Neural progenitor cell (in vitro differentiated cells): Measurements from ENCODE around the gene HHAT. TPM values are rescaled to one million over a fixed set of nuclear protein-coding genes. Genes with fewer than 3 reads are reported as not detected.
A peak's percentile ranks its signal among the peaks of the same experiment; 100 is the strongest.

Experiments
- DNase-seq: peaks from one replicate; pipeline ENCODE4 v3.0.0-alpha.2; 2016; ENCODE audit warnings: low spot score
- H2AFZ ChIP-seq: fragments of 200-600 bp; sonication (generic); replicated peaks from 2 replicates; pipeline ENCODE4 v1.6.1; 2016; ENCODE audit warnings: antibody characterized with exemption
- H3F3A ChIP-seq: fragments of 200-600 bp; sonication (generic); 2 replicates; pipeline ENCODE4 v1.6.1; 2016; ENCODE audit warnings: antibody characterized with exemption, low read depth
- H3K27ac ChIP-seq: fragments of 200-600 bp; sonication (generic); 2 replicates; pipeline ENCODE4 v1.5.1; 2016; ENCODE audit warnings: mild to moderate bottlenecking
- H3K27me3 ChIP-seq: fragments of 200-600 bp; sonication (generic); 2 replicates; pipeline ENCODE4 v1.6.1; 2016; ENCODE audit warnings: mild to moderate bottlenecking, moderate library complexity
- H3K36me3 ChIP-seq: fragments of 200-600 bp; sonication (generic); 2 replicates; pipeline ENCODE4 v1.5.1; 2016
- H3K4me1 ChIP-seq: fragments of 200-600 bp; sonication (generic); 2 replicates; pipeline ENCODE4 v1.6.1; 2016; ENCODE audit warnings: mixed run types
- H3K4me2 ChIP-seq: fragments of 200-600 bp; sonication (generic); 2 replicates; pipeline ENCODE4 v1.6.1; 2016
- H3K4me3 ChIP-seq: fragments of 200-600 bp; sonication (generic); 2 replicates; pipeline ENCODE4 v1.5.1; 2016
- H3K79me2 ChIP-seq: fragments of 200-600 bp; sonication (generic); 2 replicates; pipeline ENCODE4 v1.6.1; 2016; ENCODE audit warnings: low read depth
- H3K9ac ChIP-seq: fragments of 200-600 bp; sonication (generic); 2 replicates; pipeline ENCODE4 v1.6.1; 2016
- H3K9me3 ChIP-seq: fragments of 200-600 bp; sonication (generic); 2 replicates; pipeline ENCODE4 v1.5.1; 2016; ENCODE audit warnings: low read depth
- H4K20me1 ChIP-seq: fragments of 200-600 bp; sonication (generic); 2 replicates; pipeline ENCODE4 v1.6.1; 2016; ENCODE audit warnings: low read depth
- H3K27ac Mint-ChIP-seq: 3 replicates; pipeline ENCODE4 v1.8.0; 2021; ENCODE audit warnings: mixed read lengths
- H3K27me3 Mint-ChIP-seq: 2 replicates; pipeline ENCODE4 v1.8.0; 2022; ENCODE audit warnings: low read depth, mild to moderate bottlenecking, inconsistent platforms, moderate library complexity, mixed read lengths; ENCODE audit not compliant: insufficient read depth
- H3K36me3 Mint-ChIP-seq: 3 replicates; pipeline ENCODE4 v1.8.0; 2021; ENCODE audit warnings: mixed read lengths
- H3K4me1 Mint-ChIP-seq: 3 replicates; pipeline ENCODE4 v1.8.0; 2021; ENCODE audit warnings: mixed read lengths
- H3K4me3 Mint-ChIP-seq: 3 replicates; pipeline ENCODE4 v1.8.0; 2021; ENCODE audit warnings: mild to moderate bottlenecking, moderate library complexity, mixed read lengths
- H3K9me3 Mint-ChIP-seq: 3 replicates; pipeline ENCODE4 v1.8.0; 2020; ENCODE audit warnings: mixed read lengths
- EZH2 ChIP-seq: fragments of 200-600 bp; sonication (generic); IDR thresholded peaks from 2 replicates; pipeline ENCODE4 v1.6.1; 2017; ENCODE audit warnings: antibody characterized with exemption, mild to moderate bottlenecking, moderate library complexity
- EZH2phosphoT487 ChIP-seq: fragments of 200-600 bp; sonication (generic); IDR thresholded peaks from 2 replicates; pipeline ENCODE4 v1.6.1; 2017; ENCODE audit warnings: antibody characterized with exemption
- total RNA-seq: library from RNA; depleted of rRNA; stranded (reverse); fragments of >200 nt; gene quantifications from 2 replicates; pipeline ENCODE4 v1.2.3, GENCODE V29; 2015; ENCODE audit warnings: low replicate concordance
- TF ChIP-seq, protein P1 (sequence below): fragments of 200-600 bp; sonication (generic); IDR thresholded peaks from 2 replicates; pipeline ENCODE4 v1.5.1; 2017; ENCODE audit warnings: antibody characterized with exemption, mild to moderate bottlenecking

HHAT gene
- total RNA-seq, 1 donor from 2014 or later, result 10.3 TPM

- Histone ChIP-seq H3K36me3 (no peaks in the 10 kb centered on the region), H3K27me3 (no peaks in the 10 kb centered on the region), H2AFZ (no peak overlapping the region), H3K4me2 (no peak overlapping the region), H3K4me1 (peaks cover 19% of the 10 kb centered on the region), H3K9me3 (no peaks in the 10 kb centered on the region), H4K20me1 (no peaks in the 10 kb centered on the region), H3K79me2 (no peaks in the 10 kb centered on the region), H3F3A (peaks cover 13% of the 10 kb centered on the region), H3K9ac (no peak overlapping the region), H3K27ac (no peak overlapping the region), H3K4me3 (no peak overlapping the region)
- peaks cover 17% of the 10 kb centered on the region for H3K4me1 Mint-ChIP-seq
- no peak for DNase-seq
- H3K36me3 Mint-ChIP-seq, result no peaks in the 10 kb centered on the region
- TF ChIP-seq, protein P1, sequence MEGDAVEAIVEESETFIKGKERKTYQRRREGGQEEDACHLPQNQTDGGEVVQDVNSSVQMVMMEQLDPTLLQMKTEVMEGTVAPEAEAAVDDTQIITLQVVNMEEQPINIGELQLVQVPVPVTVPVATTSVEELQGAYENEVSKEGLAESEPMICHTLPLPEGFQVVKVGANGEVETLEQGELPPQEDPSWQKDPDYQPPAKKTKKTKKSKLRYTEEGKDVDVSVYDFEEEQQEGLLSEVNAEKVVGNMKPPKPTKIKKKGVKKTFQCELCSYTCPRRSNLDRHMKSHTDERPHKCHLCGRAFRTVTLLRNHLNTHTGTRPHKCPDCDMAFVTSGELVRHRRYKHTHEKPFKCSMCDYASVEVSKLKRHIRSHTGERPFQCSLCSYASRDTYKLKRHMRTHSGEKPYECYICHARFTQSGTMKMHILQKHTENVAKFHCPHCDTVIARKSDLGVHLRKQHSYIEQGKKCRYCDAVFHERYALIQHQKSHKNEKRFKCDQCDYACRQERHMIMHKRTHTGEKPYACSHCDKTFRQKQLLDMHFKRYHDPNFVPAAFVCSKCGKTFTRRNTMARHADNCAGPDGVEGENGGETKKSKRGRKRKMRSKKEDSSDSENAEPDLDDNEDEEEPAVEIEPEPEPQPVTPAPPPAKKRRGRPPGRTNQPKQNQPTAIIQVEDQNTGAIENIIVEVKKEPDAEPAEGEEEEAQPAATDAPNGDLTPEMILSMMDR, result no peak
- TF ChIP-seq EZH2phosphoT487, result no peak
- no peak for TF ChIP-seq EZH2
- no peak overlapping the region for H3K4me3 Mint-ChIP-seq
- H3K27me3 Mint-ChIP-seq, result peaks cover 4% of the 10 kb centered on the region
- no peak overlapping the region for H3K27ac Mint-ChIP-seq
- H3K9me3 Mint-ChIP-seq, result no peaks in the 10 kb centered on the region
Observed at GRCh38 chr1:210709701-210710100, 381.0 kb downstream of the HHAT start.

GRCh38 chr1:210711825-210712612 lies 383.3 kb downstream of the HHAT start:
- no peak for DNase-seq
- Histone ChIP-seq H3K9ac (no peak overlapping the region), H2AFZ (no peak overlapping the region), H3K36me3 (no peaks in the 10 kb centered on the region), H3K79me2 (no peaks in the 10 kb centered on the region), H3K27me3 (no peaks in the 10 kb centered on the region), H3K9me3 (no peaks in the 10 kb centered on the region), H3K4me1 (peaks cover 16% of the 10 kb centered on the region), H3F3A (peaks cover 12% of the 10 kb centered on the region), H3K4me3 (no peak overlapping the region), H4K20me1 (no peaks in the 10 kb centered on the region), H3K4me2 (no peak overlapping the region), H3K27ac (no peak overlapping the region)
- H3K4me3 Mint-ChIP-seq, result no peak overlapping the region
- H3K36me3 Mint-ChIP-seq, result no peaks in the 10 kb centered on the region
- no peak overlapping the region for H3K27ac Mint-ChIP-seq
- H3K27me3 Mint-ChIP-seq, result no peaks in the 10 kb centered on the region
- H3K9me3 Mint-ChIP-seq, result no peaks in the 10 kb centered on the region
- TF ChIP-seq EZH2phosphoT487, result no peak
- TF ChIP-seq, protein P1, result peak; percentile 32
- peaks cover 17% of the 10 kb centered on the region for H3K4me1 Mint-ChIP-seq

DNA sequence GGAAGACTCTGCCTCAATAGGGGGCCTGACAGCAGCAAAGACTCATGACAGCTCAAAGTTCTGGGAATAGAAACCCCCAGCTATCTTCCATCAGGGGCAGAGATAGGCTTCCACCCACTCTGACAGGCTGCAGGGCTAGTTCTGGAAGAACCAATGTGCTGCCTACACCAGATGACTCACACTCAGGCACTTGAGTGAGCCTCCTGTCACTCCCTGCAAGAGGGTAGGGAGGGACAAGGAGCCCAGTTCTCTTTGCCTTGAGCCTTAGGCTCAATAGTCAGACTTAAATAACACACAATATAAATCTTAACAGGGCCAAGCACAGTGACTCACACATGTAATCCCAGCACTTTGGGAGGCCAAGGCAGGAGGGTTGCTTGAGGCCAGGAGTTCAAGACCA lies 386.4 kb downstream of the HHAT start:
- Histone ChIP-seq H3K27me3 (no peaks in the 10 kb centered on the region), H3K4me3 (no peak overlapping the region), H3K79me2 (no peaks in the 10 kb centered on the region), H3K27ac (no peak overlapping the region), H3K4me1 (no peaks in the 10 kb centered on the region), H3K9me3 (no peaks in the 10 kb centered on the region), H3F3A (no peaks in the 10 kb centered on the region), H3K4me2 (no peak overlapping the region), H3K9ac (no peak overlapping the region), H4K20me1 (no peaks in the 10 kb centered on the region), H3K36me3 (no peaks in the 10 kb centered on the region), H2AFZ (no peak overlapping the region)
- no peak for DNase-seq
- H3K4me1 Mint-ChIP-seq, result no peaks in the 10 kb centered on the region
- H3K27me3 Mint-ChIP-seq, result no peaks in the 10 kb centered on the region
- no peaks in the 10 kb centered on the region for H3K9me3 Mint-ChIP-seq
- no peak overlapping the region for H3K27ac Mint-ChIP-seq
- H3K36me3 Mint-ChIP-seq, result no peaks in the 10 kb centered on the region
- no peak overlapping the region for H3K4me3 Mint-ChIP-seq
- TF ChIP-seq EZH2phosphoT487 (no peak), EZH2 (no peak)
- TF ChIP-seq, protein P1, result no peak
